HTERT RPE-1 (cell line): ENCODE data around the gene IGFBP3.

Source experiments
- in situ Hi-C: fragments of 300-500 bp; cut with MboI; formaldehyde crosslinking; loops from 4 replicates; pipeline ENCODE4 v1.14.3; 2020; ENCODE audit warnings: low sequenced_read_pairs

The IGFBP3 gene

GRCh38 chr7:45874408-45875131, 46.5 kb downstream of the IGFBP3 start:
- in situ Hi-C loops, result no loop called here

- in situ Hi-C loops, result no loop called here
Observed at GRCh38 chr7:45873355-45873754, 47.7 kb downstream of the IGFBP3 start.

- in situ Hi-C loops, result no loop called here
Observed at GRCh38 chr7:45873035-45873354, 48.1 kb downstream of the IGFBP3 start, which contains the start of gene CCDC201. Gene CCDC201 (minus strand): TSS chr7:45873082. CDS start chr7:45873007, 75 bp downstream.

GRCh38 chr7:45872116-45873034, 48.7 kb downstream of the IGFBP3 start:
- in situ Hi-C loops, result no loop called here

GRCh38 chr7:45869426-45869825, 51.6 kb downstream of the IGFBP3 start:
- in situ Hi-C loops, result no loop called here

GRCh38 chr7:45867471-45867870, 53.6 kb downstream of the IGFBP3 start:
- in situ Hi-C loops, result no loop called here

GRCh38 chr7:45865594-45866410, 55.3 kb downstream of the IGFBP3 start:
- in situ Hi-C loops, result no loop called here

GRCh38 chr7:45863715-45864114, 57.4 kb downstream of the IGFBP3 start:
- in situ Hi-C loops, result no loop called here
